GM04504 (cell line): ENCODE measurements around the gene MYH9.

Experiments
- DNase-seq: peaks from one replicate; pipeline ENCODE4 v3.0.0-alpha.2; 2012; ENCODE audit warnings: low read depth

MYH9 gene

GRCh38 chr22:36330655-36331305 lies 57.0 kb downstream of the MYH9 start:
- DNase-seq = no peak

- no peak for DNase-seq
Observed at GRCh38 chr22:36330127-36330526, 57.6 kb downstream of the MYH9 start.

GRCh38 chr22:36329254-36330078 lies 58.3 kb downstream of the MYH9 start:
- peak; percentile 83 for DNase-seq

- DNase-seq = peak; percentile 69
Observed at GRCh38 chr22:36328635-36329253, 59.0 kb downstream of the MYH9 start.

GRCh38 chr22:36327922-36328551 lies 59.7 kb downstream of the MYH9 start:
- DNase-seq = no peak

- no peak for DNase-seq
Observed at GRCh38 chr22:36326178-36327161, 61.3 kb downstream of the MYH9 start.

- DNase-seq = peak; percentile 80
Observed at GRCh38 chr22:36325154-36326031, 62.4 kb downstream of the MYH9 start.

GRCh38 chr22:36324414-36324813 lies 63.4 kb downstream of the MYH9 start:
- DNase-seq = no peak

- no peak for DNase-seq
Observed at GRCh38 chr22:36323855-36324331, 63.9 kb downstream of the MYH9 start.

- no peak for DNase-seq
Observed at GRCh38 chr22:36323182-36323854, 64.4 kb downstream of the MYH9 start.

GRCh38 chr22:36322602-36322915 lies 65.2 kb downstream of the MYH9 start:
- DNase-seq = no peak

- DNase-seq = no peak
Observed at GRCh38 chr22:36321797-36322601, 65.8 kb downstream of the MYH9 start.

- no peak for DNase-seq
Observed at GRCh38 chr22:36320553-36320952, 67.2 kb downstream of the MYH9 start.

GRCh38 chr22:36319595-36320497 lies 67.9 kb downstream of the MYH9 start:
- DNase-seq = no peak

GRCh38 chr22:36318442-36318841 lies 69.3 kb downstream of the MYH9 start:
- DNase-seq = no peak

GRCh38 chr22:36317658-36318271 lies 70.0 kb downstream of the MYH9 start:
- no peak for DNase-seq

- DNase-seq = no peak
Observed at GRCh38 chr22:36316419-36316818, 71.3 kb downstream of the MYH9 start.
